Right cardiac atrium (tissue), 5 donors: ENCODE data around the gene FBXO33. TPM values are rescaled to one million over a fixed set of nuclear protein-coding genes. Genes with fewer than 3 reads are reported as not detected.

ENCODE experiments used
- ATAC-seq, 2 donors: fragments of 200-7000 bp; cut with Tn5 transposase; one replicate each; pipeline versions ENCODE4 v1.8.0 to v1.9.1; 2020; ENCODE audit warnings: moderate library complexity in 2 of 2, mild to moderate bottlenecking in 1 of 2
- DNase-seq, 3 donors: peaks; one replicate each; pipeline ENCODE4 v3.0.0-alpha.2; 2020
- H3K27ac ChIP-seq: one replicate; pipeline ENCODE4 v1.5.1; 2013; ENCODE audit warnings: mild to moderate bottlenecking, low read length, control low read depth, moderate library complexity
- H3K27me3 ChIP-seq: one replicate; pipeline ENCODE4 v1.6.1; 2013; ENCODE audit not compliant: control insufficient read depth, insufficient read depth
- H3K4me1 ChIP-seq: one replicate; pipeline ENCODE4 v1.6.1; 2013; ENCODE audit warnings: low read length; ENCODE audit not compliant: control insufficient read depth, insufficient read depth
- H3K4me3 ChIP-seq: one replicate; pipeline ENCODE4 v1.5.1; 2013; ENCODE audit warnings: low read length, control low read depth
- H3K9me3 ChIP-seq: one replicate; pipeline ENCODE4 v1.6.1; 2013; ENCODE audit warnings: low read length; ENCODE audit not compliant: control insufficient read depth
- WGBS: extraction: QIAGEN DNeasy Blood & Tissue Kit; methylation state at CpG from one replicate; pipeline ENCODE4 v1.1.7; 2013; 5-methylcytosine and 5-hydroxymethylcytosine counted together
- intact Hi-C, 4 donors: fragments of 100-400 bp; cut with DNase I; formaldehyde crosslinking; loops; one replicate each; pipeline versions ENCODE4 v1.11.0 to v1.14.0; 2022 to 2023
- long read RNA-seq, 4 donors: library from polyadenylated mRNA; unstranded; transcript quantifications; one replicate each; pipeline ENCODE4 v2.0.0, GENCODE V29; 2020 to 2021
- polyA plus RNA-seq: library from polyadenylated mRNA; stranded (reverse); fragments of 200-250 nt; gene quantifications from one replicate; pipeline ENCODE4 v1.2.3, GENCODE V29; 2013
- total RNA-seq, 4 donors: library from RNA; stranded (reverse); fragmentation: NEBNext Ultra II Directional; extraction: Animal tissue kit (Norgen Biotek cat#: 25700); gene quantifications; one replicate each; pipeline ENCODE4 v1.2.1, GENCODE V29; 2021
- donor health status: healthy with polysubstance abuse.
- donor health status: DM: no; HTN: yes; CAD: no.
- donor health status: DM: no; HTN: no; CAD: no.
- donor health status: DM: no; HTN: yes; CAD: no; lungs with severe emphysema.
- donor health status: DM: yes; HTN: yes; CAD: no.

FBXO33 gene, protein sequence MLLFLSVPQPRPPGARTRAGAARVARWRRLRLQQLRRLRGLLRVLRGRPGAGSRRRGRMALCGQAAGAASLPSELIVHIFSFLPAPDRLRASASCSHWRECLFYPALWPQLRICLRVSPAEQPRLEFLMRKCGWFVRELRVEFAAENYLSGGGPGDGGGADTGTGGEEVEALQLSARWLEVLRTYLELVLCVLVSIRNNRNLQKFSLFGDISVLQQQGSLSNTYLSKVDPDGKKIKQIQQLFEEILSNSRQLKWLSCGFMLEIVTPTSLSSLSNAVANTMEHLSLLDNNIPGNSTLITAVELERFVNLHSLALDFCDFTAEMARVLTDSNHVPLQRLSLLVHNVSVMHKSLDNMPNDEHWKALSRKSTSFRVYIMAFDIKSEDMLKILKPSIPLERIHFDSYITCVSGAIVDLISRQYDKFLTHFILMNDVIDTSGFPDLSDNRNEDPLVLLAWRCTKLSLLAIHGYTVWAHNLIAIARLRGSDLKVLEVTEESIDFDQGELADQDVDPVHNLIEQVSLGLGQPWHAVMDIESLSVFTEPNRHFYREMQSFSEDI
- total RNA-seq (1 to 10 TPM; 5.3 to 6.7 (median 5.7) TPM), polyA plus RNA-seq (4.0 TPM)
- long read RNA-seq, donor 1, transcript FBXO33-201 (4 exons, 3,853 nt): major isoform, 16 of 18 reads
- long read RNA-seq, donor 1, partial matches to known transcripts: 0 of 18 reads
- long read RNA-seq, donor 1, other reads (novel, unspliced or antisense): 2 of 18 reads
- long read RNA-seq, donor 2, partial matches to known transcripts: 0 of 4 reads
- long read RNA-seq, donor 2, other reads (novel, unspliced or antisense): 0 of 4 reads
- long read RNA-seq, donor 3, partial matches to known transcripts: 0 of 4 reads
- long read RNA-seq, donor 3, other reads (novel, unspliced or antisense): 4 of 4 reads
- long read RNA-seq, donor 4, partial matches to known transcripts: 0 of 3 reads
- long read RNA-seq, donor 4, other reads (novel, unspliced or antisense): 0 of 3 reads

DNA sequence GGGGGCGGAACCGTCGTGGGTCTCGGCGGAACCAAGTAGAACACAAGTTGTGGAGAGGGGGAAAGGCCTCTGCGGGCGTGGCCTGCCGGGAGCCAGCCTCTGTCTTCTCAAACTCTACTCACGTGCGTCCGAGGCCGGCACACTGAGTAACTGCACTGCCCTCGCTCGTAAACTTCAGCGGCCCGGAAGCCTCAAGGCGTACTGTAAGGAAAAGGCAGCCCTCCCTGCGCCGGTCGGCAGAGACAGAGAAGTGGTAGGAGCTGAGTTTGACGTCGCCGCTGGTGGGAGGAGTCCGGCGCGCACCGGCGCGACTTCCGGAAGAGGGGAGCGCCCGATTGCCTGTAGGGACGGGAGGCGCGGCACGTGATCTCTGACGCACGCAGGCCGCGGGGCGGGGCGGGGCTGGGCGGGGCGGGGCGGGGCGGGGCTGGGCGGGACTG lies at the start of gene FBXO33:
TSS of gene FBXO33 (minus strand) at position 255 of the 440 bp plus-strand sequence. CDS start 271 bp downstream, outside the sequence.
- H3K4me1 ChIP-seq: peaks cover 2% of the 10 kb centered on the region
- under 1% methylated on average over 47 of the region's 47 CpGs for WGBS
- H3K27me3 ChIP-seq: no peaks in the 10 kb centered on the region
- intact Hi-C loops: loop anchor here in 2 of 4 donors (5.0 to 10.0 kb wide), 2 partner anchors 257 to 260 kb away; partner anchors contain the start of genes TRAPPC6B (in 2 of the 2) and PNN (in 1 of the 2)
- ATAC-seq (peak; percentile 96 to 97), DNase-seq (peak; percentile 97 to 99 (median 99))
- H3K4me3 ChIP-seq: peak within 1 kb of the TSS; percentile 83
- H3K9me3 ChIP-seq: no peaks in the 10 kb centered on the region
- peak within 1 kb of the TSS; percentile 100 for H3K27ac ChIP-seq

DNA sequence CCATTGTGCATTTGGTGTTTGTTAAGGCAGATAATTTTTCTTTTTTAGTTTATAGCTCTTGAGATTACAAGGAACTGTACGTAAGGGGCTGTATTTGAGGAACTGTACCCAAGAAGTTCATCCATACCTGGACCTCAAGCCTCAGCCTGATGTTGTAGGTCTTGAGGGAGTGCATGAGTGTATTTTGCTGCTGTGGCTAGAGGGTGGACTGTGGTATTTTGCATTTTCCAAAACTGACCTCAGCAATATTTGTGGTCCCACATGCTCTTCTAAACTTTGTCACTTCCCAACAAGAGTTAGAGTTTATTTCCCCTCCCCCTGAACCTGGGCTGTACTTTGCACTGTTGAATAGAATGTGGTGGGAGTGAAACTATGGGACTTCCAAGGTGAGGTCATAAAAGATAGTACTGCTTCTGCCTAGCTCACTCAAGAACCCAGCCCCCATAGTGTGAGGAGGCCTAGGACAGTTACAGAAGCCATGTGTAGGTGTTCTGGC lies 42.2 kb upstream of the FBXO33 start:
- no peaks in the 10 kb centered on the region for H3K4me1 ChIP-seq
- intact Hi-C loops: no loop called here
- no peak for ATAC-seq
- no peak overlapping the region for H3K27ac ChIP-seq
- H3K27me3 ChIP-seq: no peaks in the 10 kb centered on the region
- H3K9me3 ChIP-seq: no peaks in the 10 kb centered on the region
- 97% methylated on average over 1 of the region's 1 CpG for WGBS
- no peak for DNase-seq
- no peak overlapping the region for H3K4me3 ChIP-seq

DNA sequence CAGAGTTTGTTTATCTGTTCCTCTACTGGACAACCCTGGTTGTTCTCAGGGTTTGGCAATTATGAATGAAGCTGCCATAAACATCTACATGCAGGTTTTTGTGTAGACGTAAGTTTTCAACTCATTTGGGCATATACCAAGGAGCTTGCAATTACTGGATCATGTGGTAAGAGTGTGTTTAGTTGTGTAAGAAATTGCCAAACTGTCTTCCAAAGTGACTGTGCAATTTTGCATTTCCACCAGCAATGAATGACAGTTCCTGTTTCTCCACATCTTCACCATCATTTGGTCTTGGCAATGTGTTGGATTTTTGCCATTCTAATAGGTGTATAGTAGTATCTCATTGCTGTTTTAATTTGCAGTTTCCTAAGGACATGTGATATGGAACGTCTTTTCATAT lies 39.8 kb upstream of the FBXO33 start:
- 86% methylated on average over 2 of the region's 2 CpGs for WGBS

DNA sequence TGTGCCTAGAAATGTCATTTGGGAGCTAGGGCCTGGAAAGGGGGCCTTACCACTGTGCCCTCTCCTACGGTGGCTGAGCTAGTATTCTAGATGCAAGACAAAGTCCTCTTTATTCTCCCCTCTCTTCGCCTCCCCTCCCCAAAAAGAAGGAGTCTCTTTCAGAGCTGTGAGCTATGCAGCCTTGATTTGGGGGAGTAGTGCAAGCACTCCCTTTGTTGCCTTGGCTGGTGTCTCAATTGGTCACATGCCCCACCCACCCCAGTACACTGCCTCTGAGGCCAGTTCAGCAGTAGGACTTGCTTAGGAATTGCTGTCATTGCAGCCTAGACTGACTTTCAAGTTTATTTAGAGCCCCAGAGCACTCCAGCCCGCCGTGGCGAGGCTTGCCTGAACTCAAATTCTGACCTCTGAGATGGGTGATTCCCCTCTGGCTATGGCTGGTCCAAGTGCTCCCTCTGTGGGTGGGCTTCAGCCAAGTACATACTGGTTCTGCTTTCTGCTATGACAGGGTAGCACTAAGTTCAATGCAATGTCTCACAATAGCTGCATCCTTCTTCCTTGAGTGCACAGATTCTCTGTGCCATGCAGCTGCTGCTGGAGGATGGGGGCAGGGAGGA lies 37.0 kb upstream of the FBXO33 start:
- Histone ChIP-seq H3K27me3 (no peaks in the 10 kb centered on the region), H3K4me3 (no peak overlapping the region), H3K4me1 (no peaks in the 10 kb centered on the region), H3K9me3 (no peaks in the 10 kb centered on the region), H3K27ac (no peak overlapping the region)
- 45% methylated on average over 5 of the region's 5 CpGs for WGBS
- ATAC-seq (peak; percentile 33 to 34), DNase-seq (peak; percentile 12 to 63 (median 49))
- intact Hi-C loops: no loop called here

More for the DNA sequence above, 39.8 kb upstream of the FBXO33 start:
- intact Hi-C loops: no loop called here
- Histone ChIP-seq H3K9me3 (no peaks in the 10 kb centered on the region), H3K27ac (no peak overlapping the region), H3K4me3 (no peak overlapping the region), H3K27me3 (no peaks in the 10 kb centered on the region), H3K4me1 (no peaks in the 10 kb centered on the region)
- no peak for DNase-seq
- ATAC-seq: no peak

DNA sequence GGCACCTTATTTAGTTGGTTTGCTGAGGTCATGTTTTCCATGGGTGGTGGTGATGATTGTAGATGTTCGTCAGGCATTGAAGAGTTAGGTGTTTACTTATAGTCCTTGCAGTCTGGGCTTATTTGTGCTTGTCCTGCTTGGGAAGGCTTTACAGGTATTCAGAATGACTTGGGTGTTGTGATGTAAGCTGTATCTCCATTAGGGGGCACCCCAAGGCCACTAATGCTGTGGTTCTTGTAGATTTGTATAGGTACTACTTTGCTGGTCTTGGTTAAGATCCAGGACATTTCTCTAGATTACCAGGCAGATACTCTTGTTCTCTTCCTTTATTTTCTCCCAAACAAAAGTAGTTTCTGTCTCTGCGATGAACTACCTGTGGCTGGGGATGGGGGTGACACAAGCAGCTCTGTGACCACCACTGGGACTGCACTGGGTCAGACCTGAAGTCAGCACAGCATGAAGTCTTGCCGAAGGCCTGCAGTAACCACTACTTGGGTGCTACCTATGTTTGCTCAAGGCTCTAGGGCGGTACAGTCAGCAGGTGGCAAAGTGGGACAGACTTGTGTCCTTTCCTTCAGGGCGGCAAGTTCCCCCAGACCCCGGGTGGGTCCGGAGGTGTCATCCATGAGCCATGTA lies 35.8 kb upstream of the FBXO33 start:
- Histone ChIP-seq H3K27ac (no peak overlapping the region), H3K27me3 (no peaks in the 10 kb centered on the region), H3K4me1 (no peaks in the 10 kb centered on the region), H3K4me3 (no peak overlapping the region), H3K9me3 (no peaks in the 10 kb centered on the region)
- ATAC-seq (no peak), DNase-seq (no peak)
- intact Hi-C loops: no loop called here
- WGBS: 88% methylated on average over 7 of the region's 7 CpGs

DNA sequence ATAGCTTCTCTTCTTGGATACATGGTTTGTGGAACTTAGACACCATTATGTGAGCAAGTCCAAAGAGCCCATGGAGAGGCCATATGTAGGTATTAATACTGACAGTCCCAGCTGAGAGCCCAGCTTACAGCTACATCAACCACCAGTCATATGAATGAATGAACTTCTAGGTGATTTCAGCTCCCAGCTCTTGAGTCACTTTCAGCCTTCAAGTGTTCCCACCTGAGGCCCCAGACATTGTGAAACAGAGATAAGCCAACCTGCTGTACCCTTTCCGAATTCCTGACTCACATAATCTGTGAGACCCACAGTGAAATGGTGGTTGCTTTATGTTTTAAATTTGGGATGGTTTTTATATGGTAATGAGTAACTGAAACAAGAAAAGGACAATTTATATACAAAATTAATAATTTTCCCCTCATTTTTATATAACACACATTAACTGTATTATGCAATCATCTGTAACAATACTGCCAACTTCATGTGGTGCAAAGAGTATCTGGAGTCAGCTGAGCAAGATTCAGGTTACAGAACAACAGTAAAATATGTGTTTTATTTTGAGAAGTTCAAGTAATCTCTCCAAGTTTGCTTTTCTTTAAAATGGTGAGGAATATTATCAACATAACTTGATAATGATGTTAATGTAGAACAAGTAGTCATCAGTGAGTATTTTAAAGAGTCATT lies 27.7 kb upstream of the FBXO33 start:
- Histone ChIP-seq H3K9me3 (no peaks in the 10 kb centered on the region), H3K4me1 (no peaks in the 10 kb centered on the region), H3K4me3 (no peak overlapping the region), H3K27me3 (no peaks in the 10 kb centered on the region), H3K27ac (no peak overlapping the region)
- DNase-seq (no peak), ATAC-seq (no peak)
- WGBS: 90% methylated on average over 1 of the region's 1 CpG
- intact Hi-C loops: no loop called here

DNA sequence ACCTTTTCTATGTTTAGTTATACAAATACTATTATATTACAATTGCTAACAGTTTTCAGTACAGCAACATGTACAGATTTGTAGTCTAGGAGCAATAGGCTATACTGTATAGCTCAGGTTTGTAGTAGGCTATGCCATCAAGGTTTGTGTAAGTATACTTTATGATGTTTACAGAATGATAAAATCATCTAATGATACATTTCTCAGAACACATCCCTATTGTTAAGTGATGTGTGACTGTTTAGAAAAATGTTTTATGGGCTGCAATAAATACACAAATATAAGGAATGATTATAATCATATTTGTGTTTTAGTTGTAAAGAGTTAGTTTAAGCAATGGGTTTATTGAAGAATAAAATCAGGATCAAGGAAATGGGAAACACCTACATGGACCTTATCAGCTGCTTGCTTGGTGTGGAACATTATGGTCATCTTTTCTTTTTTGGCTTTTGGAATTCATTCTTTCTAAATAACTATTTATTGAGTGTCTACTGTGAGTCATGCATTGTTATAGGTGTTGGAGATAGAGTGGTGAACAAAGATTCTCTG lies 24.5 kb upstream of the FBXO33 start:
- Histone ChIP-seq H3K9me3 (no peaks in the 10 kb centered on the region), H3K4me1 (no peaks in the 10 kb centered on the region), H3K27me3 (no peaks in the 10 kb centered on the region), H3K4me3 (no peak overlapping the region), H3K27ac (no peak overlapping the region)
- no peak for ATAC-seq
- no peak for DNase-seq
- intact Hi-C loops: no loop called here

DNA sequence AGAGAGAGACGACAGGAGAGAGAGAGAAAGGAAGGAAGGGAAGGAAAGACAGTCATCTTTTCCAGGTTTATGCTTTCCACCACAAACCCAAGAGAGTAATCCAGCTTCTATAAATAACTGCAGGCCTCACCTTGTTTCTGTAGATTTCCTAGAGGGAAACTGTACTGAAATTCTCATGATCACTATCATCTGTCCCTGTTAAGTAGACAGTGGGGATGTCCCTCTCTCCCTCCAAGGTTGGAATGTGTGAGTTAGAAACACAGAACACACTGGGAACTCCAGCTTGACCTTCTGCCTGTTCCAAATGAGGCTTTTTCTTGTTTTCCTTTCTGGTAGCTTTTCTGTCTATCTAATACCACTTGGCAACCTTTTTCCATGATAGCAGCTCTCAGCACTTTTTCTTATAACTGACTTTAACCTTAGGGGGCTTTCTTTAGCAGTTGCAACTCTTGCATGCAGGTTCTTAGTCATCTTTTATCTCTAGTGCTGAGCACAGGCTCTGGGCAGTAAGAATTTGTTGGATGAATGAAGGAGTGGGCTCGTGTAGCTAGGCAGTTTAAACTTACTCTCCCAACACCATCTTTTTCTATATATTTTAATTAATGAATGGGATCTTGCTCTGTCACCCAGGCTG lies 22.8 kb upstream of the FBXO33 start:
- whole genome bisulfite sequencing: 29% methylated on average over 2 of the region's 2 CpGs
- Histone ChIP-seq H3K9me3 (no peaks in the 10 kb centered on the region), H3K27ac (no peak overlapping the region)

DNA sequence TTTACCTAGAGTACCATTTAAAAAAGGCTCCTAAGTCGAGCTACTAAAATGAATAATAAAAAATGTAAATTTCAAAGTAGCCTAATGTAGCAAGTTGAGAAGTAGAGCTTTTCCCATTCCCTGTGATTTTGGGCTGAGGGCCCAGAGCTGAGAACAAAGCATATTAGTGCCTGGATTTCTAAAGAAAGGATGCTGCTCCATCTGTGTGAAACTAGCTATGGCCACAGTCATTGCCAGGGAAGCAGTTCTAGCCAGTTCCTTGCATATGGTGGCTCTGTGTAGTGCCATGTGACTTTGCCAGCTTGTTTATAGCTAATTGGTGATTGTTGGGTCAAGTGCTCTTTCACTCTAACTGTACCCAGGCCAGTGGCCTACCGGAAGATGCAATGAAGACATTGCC lies 20.4 kb upstream of the FBXO33 start:
- intact Hi-C loops: no loop called here
- Histone ChIP-seq H3K27me3 (no peaks in the 10 kb centered on the region), H3K27ac (no peak overlapping the region), H3K4me1 (no peaks in the 10 kb centered on the region), H3K9me3 (no peaks in the 10 kb centered on the region), H3K4me3 (no peak overlapping the region)
- 93% methylated on average over 2 of the region's 2 CpGs for WGBS
- DNase-seq (no peak), ATAC-seq (no peak)

More for the DNA sequence above, 22.8 kb upstream of the FBXO33 start:
- ATAC-seq (no peak), DNase-seq (no peak)
- intact Hi-C loops: no loop called here
- no peak overlapping the region for H3K4me3 ChIP-seq
- no peaks in the 10 kb centered on the region for H3K4me1 ChIP-seq
- H3K27me3 ChIP-seq: no peaks in the 10 kb centered on the region
